KMS-11 (cell line): Measurements from ENCODE around the gene GRHL3.
"Not testable (repeated sequence)": the region's sequence is repeated elsewhere in the genome, so short reads cannot be mapped to it uniquely, and the experiment has no call there.

ENCODE experiments used
- H2AFZ ChIP-seq: fragments of 200-600 bp; sonication (generic); 2 replicates; pipeline ENCODE4 v1.6.1; 2016; ENCODE audit warnings: antibody characterized with exemption, mixed run types, low read depth
- H3K27ac ChIP-seq: fragments of 200-600 bp; sonication (generic); 2 replicates; pipeline ENCODE4 v1.6.1; 2016; ENCODE audit warnings: mild to moderate bottlenecking, mixed run types
- H3K27me3 ChIP-seq: fragments of 200-600 bp; sonication (generic); 2 replicates; pipeline ENCODE4 v1.6.1; 2017; ENCODE audit warnings: mild to moderate bottlenecking, low read depth, mixed run types, moderate library complexity; ENCODE audit not compliant: insufficient read depth
- H3K36me3 ChIP-seq: fragments of 200-600 bp; sonication (generic); 2 replicates; pipeline ENCODE4 v1.6.1; 2017; ENCODE audit warnings: mild to moderate bottlenecking, mixed run types; ENCODE audit not compliant: insufficient read depth
- H3K4me1 ChIP-seq: fragments of 200-600 bp; sonication (generic); 2 replicates; pipeline ENCODE4 v1.6.1; 2016; ENCODE audit warnings: mild to moderate bottlenecking, low read depth, mixed run types; ENCODE audit not compliant: poor library complexity, severe bottlenecking
- H3K4me2 ChIP-seq: fragments of 200-600 bp; sonication (generic); 2 replicates; pipeline ENCODE4 v1.7.0; 2016; ENCODE audit warnings: mild to moderate bottlenecking, mixed run types
- H3K4me3 ChIP-seq: fragments of 200-600 bp; sonication (generic); IDR thresholded peaks from 2 replicates; pipeline ENCODE4 v1.6.1; 2017; ENCODE audit warnings: low read depth, low read length, mixed read lengths; ENCODE audit not compliant: insufficient read depth
- H3K79me2 ChIP-seq: fragments of 200-600 bp; sonication (generic); 2 replicates; pipeline ENCODE4 v1.6.1; 2016; ENCODE audit warnings: low read depth, mixed run types; ENCODE audit not compliant: insufficient read depth
- H3K9ac ChIP-seq: fragments of 200-600 bp; sonication (generic); 2 replicates; pipeline ENCODE4 v1.6.1; 2016; ENCODE audit warnings: mild to moderate bottlenecking, mixed run types
- H4K20me1 ChIP-seq: fragments of 200-600 bp; sonication (generic); 2 replicates; pipeline ENCODE4 v1.6.1; 2016; ENCODE audit warnings: mild to moderate bottlenecking, mixed run types; ENCODE audit not compliant: insufficient read depth
- TF ChIP-seq, protein P1 (sequence below): fragments of 200-600 bp; sonication (generic); conservative IDR thresholded peaks from 2 replicates; pipeline ENCODE4 v1.6.1; 2017; ENCODE audit warnings: low read depth, mild to moderate bottlenecking, antibody characterized with exemption, low read length, moderate library complexity, mixed read lengths

Gene GRHL3

GRCh38 chr1:24319312-24319863 lies at the start of gene GRHL3:
GRHL3 (plus strand) TSS chr1:24319357; CDS start chr1:24319552, 195 bp downstream.
- TF ChIP-seq, protein P1, sequence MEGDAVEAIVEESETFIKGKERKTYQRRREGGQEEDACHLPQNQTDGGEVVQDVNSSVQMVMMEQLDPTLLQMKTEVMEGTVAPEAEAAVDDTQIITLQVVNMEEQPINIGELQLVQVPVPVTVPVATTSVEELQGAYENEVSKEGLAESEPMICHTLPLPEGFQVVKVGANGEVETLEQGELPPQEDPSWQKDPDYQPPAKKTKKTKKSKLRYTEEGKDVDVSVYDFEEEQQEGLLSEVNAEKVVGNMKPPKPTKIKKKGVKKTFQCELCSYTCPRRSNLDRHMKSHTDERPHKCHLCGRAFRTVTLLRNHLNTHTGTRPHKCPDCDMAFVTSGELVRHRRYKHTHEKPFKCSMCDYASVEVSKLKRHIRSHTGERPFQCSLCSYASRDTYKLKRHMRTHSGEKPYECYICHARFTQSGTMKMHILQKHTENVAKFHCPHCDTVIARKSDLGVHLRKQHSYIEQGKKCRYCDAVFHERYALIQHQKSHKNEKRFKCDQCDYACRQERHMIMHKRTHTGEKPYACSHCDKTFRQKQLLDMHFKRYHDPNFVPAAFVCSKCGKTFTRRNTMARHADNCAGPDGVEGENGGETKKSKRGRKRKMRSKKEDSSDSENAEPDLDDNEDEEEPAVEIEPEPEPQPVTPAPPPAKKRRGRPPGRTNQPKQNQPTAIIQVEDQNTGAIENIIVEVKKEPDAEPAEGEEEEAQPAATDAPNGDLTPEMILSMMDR, result no peak
- Histone ChIP-seq H3K27ac (no peak within 1 kb of the TSS), H4K20me1 (no peaks in the 10 kb centered on the region), H3K79me2 (no peaks in the 10 kb centered on the region), H2AFZ (no peak within 1 kb of the TSS), H3K27me3 (peaks cover 41% of the 10 kb centered on the region), H3K4me3 (no peak within 1 kb of the TSS), H3K9ac (no peak within 1 kb of the TSS), H3K4me2 (peak within 1 kb of the TSS; percentile 30; the same call in 1 of the 2 replicates), H3K36me3 (no peaks in the 10 kb centered on the region), H3K4me1 (peaks cover 42% of the 10 kb centered on the region)

DNA sequence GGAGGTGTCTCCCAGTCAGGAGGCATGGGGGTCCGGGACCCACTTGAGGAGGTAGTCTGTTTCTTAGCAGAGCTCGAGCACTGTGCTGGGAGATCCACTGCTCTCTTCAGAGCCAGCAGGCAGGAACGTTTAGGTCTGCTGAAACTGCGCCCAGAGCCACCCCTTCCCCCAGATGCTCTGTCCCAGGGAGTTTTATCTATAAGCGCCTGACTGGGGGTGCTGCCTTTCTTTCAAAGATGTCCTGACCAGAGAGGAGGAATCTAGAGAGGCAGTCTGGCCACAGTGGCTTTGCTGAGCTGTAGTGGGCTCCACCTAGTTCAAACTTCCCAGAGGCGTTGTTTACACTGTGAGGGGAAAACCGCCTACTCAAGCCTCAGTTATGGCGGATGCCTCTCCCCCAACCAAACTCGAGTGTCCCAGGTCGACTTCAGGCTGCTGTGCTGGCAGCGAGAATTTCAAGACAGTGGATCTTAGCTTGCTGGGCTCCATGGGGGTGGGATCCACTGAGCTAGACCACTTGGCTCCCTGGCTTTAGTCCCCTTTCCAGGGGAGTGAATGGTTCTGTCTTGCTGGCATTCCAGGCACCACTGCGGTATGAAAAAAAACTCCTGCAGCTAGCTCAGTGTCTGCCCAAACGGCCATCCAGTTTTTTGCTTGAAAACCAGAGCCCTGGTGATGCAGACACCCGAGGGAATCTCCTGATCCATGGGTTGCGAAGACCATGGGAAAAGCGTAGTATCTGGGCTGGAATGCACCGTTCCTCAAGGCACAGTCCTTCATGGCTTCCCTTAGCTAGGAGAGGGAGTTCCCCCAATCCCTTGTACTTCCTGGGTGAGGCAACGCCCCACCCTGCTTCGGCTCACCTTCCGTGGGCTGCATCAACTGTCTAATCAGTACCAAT lies 44.7 kb upstream of the GRHL3 start:
- not testable (repeated sequence) for H3K4me3 ChIP-seq, H3K4me2 ChIP-seq

GRCh38 chr1:24275104-24275410 lies 44.1 kb upstream of the GRHL3 start:
- no peak overlapping the region for H2AFZ ChIP-seq
- H3K9ac ChIP-seq, result no peak overlapping the region
- TF ChIP-seq, protein P1, result no peak

More for the DNA sequence above, 44.7 kb upstream of the GRHL3 start:
- H4K20me1 ChIP-seq, H3K27me3 ChIP-seq, H3K79me2 ChIP-seq, H3K27ac ChIP-seq, H3K36me3 ChIP-seq, H2AFZ ChIP-seq, H3K9ac ChIP-seq, H3K4me1 ChIP-seq: not testable (repeated sequence)

DNA sequence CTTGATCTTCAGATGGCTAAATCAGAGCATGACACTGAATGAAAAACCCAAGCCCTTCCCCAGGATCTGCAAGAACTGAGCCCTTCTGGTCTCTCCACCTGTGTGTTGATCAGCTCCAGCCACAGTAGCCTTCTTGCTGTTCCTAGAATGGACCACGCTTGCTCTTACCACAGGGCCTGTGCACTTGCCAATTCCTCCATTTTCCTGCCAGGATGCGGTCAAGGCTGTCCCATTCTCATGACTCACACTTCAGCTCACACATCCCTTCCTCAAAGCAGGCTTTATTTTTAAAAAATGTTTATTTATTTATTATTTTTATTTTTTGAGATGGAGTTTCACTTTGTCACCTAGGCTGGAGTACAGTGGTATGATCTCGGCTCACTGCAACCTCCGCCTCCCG lies 43.6 kb upstream of the GRHL3 start:
- TF ChIP-seq, protein P1, result no peak
- no peak overlapping the region for H3K9ac ChIP-seq
- H3K27ac ChIP-seq, result no peak overlapping the region
- H3K36me3 ChIP-seq, result no peaks in the 10 kb centered on the region
- no peaks in the 10 kb centered on the region for H3K4me1 ChIP-seq
- no peaks in the 10 kb centered on the region for H4K20me1 ChIP-seq
- H2AFZ ChIP-seq, result no peak overlapping the region
- H3K79me2 ChIP-seq, result no peaks in the 10 kb centered on the region
- no peak overlapping the region for H3K4me2 ChIP-seq
- no peak overlapping the region for H3K4me3 ChIP-seq
- no peaks in the 10 kb centered on the region for H3K27me3 ChIP-seq

More at GRCh38 chr1:24275104-24275410, 44.1 kb upstream of the GRHL3 start:
- H4K20me1 ChIP-seq, result no peaks in the 10 kb centered on the region
- H3K4me2 ChIP-seq, result no peak overlapping the region
- no peak overlapping the region for H3K4me3 ChIP-seq
- no peaks in the 10 kb centered on the region for H3K27me3 ChIP-seq
- H3K36me3 ChIP-seq, result no peaks in the 10 kb centered on the region
- H3K27ac ChIP-seq, result no peak overlapping the region
- no peaks in the 10 kb centered on the region for H3K79me2 ChIP-seq
- no peaks in the 10 kb centered on the region for H3K4me1 ChIP-seq

GRCh38 chr1:24276791-24277190 lies 42.4 kb upstream of the GRHL3 start:
- Histone ChIP-seq H3K4me2 (no peak overlapping the region), H4K20me1 (no peaks in the 10 kb centered on the region)

More at GRCh38 chr1:24276791-24277190, 42.4 kb upstream of the GRHL3 start:
- Histone ChIP-seq H3K36me3 (no peaks in the 10 kb centered on the region), H3K27ac (no peak overlapping the region), H3K9ac (no peak overlapping the region), H2AFZ (no peak overlapping the region), H3K4me1 (no peaks in the 10 kb centered on the region), H3K27me3 (no peaks in the 10 kb centered on the region), H3K4me3 (no peak overlapping the region), H3K79me2 (no peaks in the 10 kb centered on the region)
- TF ChIP-seq, protein P1, result no peak
